HPDE6-E6E7 (cell line): ENCODE data around the gene CLPTM1.

Experiments
- DNase-seq: peaks from one replicate; pipeline ENCODE4 v3.0.0; 2011; ENCODE audit warnings: missing footprints; ENCODE audit errors: extremely low spot score

The CLPTM1 gene

DNA sequence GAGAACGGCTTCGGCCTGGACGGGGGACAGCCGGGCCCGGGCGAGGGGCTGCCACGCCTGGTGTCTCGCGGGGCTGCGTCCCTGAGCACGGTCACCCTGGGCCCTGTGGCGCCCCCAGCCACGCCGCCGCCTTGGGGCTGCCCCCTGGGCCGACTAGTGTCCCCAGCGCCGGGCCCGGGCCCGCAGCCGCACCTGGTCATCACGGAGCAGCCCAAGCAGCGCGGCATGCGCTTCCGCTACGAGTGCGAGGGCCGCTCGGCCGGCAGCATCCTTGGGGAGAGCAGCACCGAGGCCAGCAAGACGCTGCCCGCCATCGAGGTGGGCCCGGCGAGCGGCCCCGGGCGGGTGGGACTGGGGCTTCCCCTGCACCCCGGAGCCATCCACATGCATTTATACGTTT, 56.8 kb downstream of the CLPTM1 start:
- DNase-seq: no peak

GRCh38 chr19:45016388-45017314, 61.5 kb downstream of the CLPTM1 start:
- peak; percentile 61 for DNase-seq

DNA sequence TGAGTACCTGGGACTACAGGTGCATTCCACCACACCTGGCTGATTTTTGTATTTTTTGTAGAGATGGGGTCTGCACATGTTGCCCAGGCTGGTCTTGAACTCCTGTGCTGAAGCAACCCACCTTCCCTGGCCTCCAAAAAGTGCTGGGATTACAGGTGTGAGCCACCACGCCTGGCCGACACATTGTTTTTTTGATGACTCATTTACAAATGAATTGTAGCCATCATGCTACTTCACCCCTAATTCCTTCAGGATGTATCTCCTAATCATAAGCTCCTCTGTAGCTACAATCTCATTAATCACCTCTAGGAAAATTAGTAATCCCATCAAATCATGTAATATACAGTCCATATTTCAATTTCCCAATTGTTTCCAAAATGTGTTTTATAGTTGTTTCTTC, 64.0 kb downstream of the CLPTM1 start:
- DNase-seq: no peak

GRCh38 chr19:45020071-45020470, 64.9 kb downstream of the CLPTM1 start:
- DNase-seq: no peak

GRCh38 chr19:45021971-45022370, 66.8 kb downstream of the CLPTM1 start:
- DNase-seq: no peak

DNA sequence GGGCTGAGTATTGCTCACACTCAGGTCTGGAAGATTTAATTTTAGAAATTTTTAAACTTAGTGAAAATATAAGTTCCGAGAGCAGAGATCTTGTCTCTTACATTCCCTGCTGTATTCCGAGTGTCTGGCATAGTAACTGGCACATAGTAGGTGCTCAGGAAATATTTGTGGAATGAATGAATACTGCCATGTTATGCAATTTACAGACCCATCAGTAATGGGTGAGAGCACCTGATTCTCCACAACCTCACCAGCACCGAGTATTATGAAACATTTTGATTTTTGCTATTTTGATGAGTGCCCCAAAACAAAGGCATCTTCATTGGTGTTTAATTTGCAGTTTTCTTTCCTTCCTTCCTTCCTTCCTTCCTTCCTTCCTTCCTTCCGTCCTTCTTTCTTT, 67.9 kb downstream of the CLPTM1 start:
- DNase-seq: no peak

DNA sequence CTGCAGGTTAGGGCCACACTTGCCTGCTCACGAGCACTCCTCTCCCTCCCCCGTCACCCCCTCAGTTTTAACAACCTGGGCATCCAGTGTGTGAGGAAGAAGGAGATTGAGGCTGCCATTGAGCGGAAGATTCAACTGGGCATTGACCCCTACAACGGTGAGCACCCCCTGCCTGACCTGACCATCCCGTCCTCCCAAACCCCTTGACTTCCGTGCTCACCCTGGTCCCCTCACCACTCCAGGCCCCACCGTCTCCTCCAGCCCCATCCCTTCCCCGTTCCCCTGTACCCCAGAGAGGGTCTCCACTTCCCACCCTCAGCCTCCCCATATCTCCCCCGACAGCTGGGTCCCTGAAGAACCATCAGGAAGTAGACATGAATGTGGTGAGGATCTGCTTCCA, 70.1 kb downstream of the CLPTM1 start:
- DNase-seq: no peak

GRCh38 chr19:45027371-45027770, 72.2 kb downstream of the CLPTM1 start:
- no peak for DNase-seq

- DNase-seq: no peak
Measured at GRCh38 chr19:45030825-45031224, 75.6 kb downstream of the CLPTM1 start.

- no peak for DNase-seq
Measured at GRCh38 chr19:45032421-45032820, 77.2 kb downstream of the CLPTM1 start.

DNA sequence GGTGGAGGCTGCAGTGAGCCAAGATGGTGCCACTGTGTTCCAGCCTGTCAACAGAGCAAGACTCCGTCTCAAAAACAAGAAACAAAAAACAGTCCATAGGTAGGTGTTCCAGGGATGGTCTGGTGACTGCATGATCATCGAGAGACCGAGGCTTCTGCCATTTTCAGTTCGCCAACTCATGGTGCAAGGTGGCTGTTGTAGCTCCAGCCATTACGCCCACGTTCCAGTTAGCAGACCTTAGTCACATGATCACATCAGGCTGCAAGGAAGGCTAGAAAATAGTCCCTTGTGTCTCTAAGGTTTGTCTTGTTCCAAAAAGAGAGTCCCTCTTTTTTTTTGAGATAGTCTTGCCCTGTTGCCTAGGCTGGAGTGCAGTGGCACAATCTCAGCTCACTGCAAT, 80.6 kb downstream of the CLPTM1 start:
- no peak for DNase-seq

DNA sequence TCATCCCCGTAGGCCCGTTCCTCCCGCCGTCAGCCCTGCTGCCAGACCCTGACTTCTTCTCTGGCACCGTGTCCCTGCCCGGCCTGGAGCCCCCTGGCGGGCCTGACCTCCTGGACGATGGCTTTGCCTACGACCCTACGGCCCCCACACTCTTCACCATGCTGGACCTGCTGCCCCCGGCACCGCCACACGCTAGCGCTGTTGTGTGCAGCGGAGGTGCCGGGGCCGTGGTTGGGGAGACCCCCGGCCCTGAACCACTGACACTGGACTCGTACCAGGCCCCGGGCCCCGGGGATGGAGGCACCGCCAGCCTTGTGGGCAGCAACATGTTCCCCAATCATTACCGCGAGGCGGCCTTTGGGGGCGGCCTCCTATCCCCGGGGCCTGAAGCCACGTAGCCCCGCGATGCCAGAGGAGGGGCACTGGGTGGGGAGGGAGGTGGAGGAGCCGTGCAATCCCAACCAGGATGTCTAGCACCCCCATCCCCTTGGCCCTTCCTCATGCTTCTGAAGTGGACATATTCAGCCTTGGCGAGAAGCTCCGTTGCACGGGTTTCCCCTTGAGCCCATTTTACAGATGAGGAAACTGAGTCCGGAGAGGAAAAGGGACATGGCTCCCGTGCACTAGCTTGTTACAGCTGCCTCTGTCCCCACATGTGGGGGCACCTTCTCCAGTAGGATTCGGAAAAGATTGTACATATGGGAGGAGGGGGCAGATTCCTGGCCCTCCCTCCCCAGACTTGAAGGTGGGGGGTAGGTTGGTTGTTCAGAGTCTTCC, 82.4 kb downstream of the CLPTM1 start:
- no peak for DNase-seq

DNA sequence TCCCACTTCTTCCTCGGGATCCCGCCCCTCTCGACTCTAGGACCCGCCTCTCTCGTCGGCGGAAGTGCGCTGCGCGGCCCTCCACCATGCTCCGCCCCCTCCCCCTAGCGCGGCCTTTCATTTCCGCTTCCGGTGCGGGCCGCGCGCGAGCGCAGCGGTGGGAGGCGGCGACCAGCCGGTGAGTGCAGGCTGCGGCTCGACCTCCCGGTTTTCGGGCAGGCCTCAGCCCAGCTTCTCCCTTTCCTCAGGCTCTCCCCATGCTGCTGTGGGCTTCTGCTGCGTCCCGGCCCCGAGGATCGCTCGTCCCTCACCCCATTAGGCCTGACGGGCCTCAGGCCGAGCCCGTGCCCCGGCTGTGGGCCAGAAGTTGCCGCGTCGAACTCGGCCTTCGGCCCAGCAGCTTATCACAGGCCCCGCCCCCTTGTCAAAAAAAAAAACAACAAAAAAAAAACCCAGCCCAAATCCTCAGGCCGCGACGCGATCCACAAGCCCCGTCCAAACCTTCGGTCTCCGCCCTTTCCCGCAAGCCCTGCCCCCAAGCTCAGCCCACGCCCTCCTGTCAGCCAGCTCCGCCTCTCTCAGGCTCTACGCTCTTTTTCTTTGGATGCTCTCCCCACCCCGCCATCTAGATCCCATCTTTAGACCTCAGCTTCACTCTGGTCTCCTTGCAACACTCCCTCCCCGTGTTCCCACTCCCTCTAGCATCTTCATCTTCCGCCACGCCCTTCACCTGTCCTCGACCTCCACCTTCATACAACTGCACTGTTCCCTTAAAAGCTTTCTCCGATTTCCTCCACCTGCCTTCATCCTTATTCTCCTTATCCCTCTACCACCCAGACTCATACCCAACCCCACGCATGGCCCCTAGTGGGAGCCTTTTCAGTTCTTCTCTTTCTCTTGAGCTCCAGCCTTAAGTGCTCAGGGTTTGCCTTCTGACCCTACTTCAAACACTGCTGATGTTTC, 84.0 kb downstream of the CLPTM1 start, which contains the start of gene CLASRP:
Gene CLASRP (plus strand): TSS at position 115 of the 963 bp plus-strand sequence. CDS start 1,168 bp downstream, outside the sequence.
- peak; percentile 91 for DNase-seq

DNA sequence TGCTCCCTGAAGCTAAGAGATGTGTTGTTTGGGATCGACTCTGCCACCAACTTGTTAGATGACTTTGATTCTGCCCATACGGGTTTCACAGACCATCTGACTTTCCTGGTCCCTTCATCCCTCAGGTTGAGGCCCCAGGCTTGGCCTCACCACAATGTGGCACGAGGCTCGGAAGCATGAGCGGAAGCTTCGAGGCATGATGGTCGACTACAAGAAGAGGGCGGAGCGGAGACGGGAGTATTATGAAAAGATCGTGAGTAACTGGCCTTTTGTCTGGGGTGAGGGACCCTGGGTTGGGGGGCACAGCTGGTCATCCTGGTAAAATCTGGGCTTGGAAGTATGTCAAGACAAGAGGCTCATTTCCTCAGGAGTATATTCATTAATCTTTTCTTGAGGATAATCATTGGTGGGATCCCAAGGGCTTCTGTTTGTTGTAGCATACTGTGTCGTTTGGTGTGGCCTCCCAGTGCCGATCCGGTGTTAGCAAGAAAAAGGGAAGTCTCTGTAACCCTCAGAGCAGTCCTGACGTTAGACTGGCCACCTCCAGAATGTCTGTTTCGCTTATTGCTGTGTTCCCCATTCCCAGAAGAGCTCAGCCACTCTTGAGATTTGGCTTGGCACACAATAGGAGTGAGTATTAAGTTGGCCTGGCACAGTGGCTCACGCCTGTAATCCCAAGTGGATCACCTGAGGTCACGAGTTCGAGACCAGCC, 85.0 kb downstream of the CLPTM1 start:
- DNase-seq: no peak

DNA sequence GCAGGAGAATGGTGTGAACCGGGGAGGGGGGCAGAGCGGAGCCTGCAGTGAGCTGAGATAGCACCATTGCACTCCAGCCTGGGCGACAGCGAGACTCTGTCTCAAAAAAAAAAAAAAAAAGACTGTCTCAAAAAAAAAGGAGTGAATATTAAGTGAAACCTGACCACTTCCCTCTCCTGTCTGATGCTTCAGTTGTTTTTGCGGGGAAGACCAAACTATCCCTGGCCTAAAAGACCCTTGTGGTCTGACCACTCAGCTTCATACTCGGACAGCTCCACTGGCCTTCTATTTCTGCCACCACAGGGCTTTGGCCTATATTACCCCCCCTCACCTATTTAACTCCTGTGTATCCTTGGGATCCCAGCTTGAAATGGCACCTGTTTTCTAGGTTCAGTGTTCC, 85.9 kb downstream of the CLPTM1 start:
- no peak for DNase-seq
